Measurements from ENCODE around the gene NRROS. TPM values are rescaled to one million over a fixed set of nuclear protein-coding genes. Genes with fewer than 3 reads are reported as not detected.
A peak's percentile ranks its signal among the peaks of the same experiment; 100 is the strongest.

Gene NRROS
- total and polyA plus RNA-seq, 2 of the 13 experiments (the other 11 are each of a cell fraction or from before 2014, with no cell fraction given) = not detected

DNA sequence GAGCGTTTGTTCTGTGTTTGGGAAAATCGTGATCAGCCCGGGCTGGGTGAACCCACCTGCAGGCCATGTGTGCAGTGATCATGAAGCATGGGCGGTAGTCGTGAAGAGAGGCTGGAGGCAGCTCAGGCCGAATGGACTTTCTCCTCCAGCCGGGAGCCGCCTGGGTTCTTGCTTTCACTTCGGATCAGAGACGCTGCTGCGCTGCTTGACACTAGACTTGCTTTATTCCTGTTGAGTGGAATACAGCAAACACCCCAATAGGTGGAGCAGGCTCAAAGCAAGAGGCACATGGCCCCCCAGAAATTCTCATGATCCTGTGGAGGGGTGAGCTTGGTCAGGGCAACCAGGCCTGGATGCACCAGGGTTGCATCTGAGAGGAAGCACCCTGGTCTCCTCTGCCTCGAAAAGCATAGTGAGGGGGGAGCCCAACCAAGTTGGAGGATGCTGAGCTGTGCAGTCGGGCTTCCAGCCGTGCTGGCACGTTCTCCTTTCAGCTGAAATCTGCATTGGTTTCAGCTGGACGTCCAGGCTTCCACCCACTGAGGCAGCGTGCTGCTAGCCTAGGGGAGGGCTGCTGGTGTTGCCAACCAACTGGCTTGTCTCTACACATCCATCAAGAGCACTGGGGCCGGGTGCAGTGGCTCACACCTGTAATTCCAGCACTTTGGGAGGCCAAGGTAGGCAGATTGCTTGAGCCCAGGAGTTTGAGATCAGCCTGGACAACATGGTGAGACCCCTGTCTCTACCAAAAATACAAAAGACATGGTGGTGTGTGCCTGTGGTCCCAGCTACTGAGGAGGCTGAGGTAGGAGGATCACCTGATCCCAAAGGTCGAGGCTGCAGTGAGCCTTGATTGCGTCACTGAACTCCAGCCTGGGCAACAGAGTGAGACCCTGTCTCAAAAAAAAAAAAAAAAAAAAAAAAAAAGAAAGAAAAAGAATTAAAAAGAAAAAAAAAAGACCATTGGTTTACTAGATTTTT lies 2.8 kb upstream of the NRROS start (continued):
- TF ChIP-seq, protein P1, sequence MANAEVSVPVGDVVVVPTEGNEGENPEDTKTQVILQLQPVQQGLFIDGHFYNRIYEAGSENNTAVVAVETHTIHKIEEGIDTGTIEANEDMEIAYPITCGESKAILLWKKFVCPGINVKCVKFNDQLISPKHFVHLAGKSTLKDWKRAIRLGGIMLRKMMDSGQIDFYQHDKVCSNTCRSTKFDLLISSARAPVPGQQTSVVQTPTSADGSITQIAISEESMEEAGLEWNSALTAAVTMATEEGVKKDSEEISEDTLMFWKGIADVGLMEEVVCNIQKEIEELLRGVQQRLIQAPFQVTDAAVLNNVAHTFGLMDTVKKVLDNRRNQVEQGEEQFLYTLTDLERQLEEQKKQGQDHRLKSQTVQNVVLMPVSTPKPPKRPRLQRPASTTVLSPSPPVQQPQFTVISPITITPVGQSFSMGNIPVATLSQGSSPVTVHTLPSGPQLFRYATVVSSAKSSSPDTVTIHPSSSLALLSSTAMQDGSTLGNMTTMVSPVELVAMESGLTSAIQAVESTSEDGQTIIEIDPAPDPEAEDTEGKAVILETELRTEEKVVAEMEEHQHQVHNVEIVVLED (CRISPR knock-in tag; IDR thresholded peaks at IDR 0.05; ENCODE audit: borderline replicate concordance) = no peak
- TF ChIP-seq, protein P2, sequence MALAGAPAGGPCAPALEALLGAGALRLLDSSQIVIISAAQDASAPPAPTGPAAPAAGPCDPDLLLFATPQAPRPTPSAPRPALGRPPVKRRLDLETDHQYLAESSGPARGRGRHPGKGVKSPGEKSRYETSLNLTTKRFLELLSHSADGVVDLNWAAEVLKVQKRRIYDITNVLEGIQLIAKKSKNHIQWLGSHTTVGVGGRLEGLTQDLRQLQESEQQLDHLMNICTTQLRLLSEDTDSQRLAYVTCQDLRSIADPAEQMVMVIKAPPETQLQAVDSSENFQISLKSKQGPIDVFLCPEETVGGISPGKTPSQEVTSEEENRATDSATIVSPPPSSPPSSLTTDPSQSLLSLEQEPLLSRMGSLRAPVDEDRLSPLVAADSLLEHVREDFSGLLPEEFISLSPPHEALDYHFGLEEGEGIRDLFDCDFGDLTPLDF (CRISPR knock-in tag; IDR thresholded peaks at IDR 0.05) = no peak
- TF ChIP-seq NFYC (CRISPR knock-in tag; IDR thresholded peaks at IDR 0.05) = no peak
- no peak for TF ChIP-seq CERS6 (CRISPR knock-in tag; IDR thresholded peaks at IDR 0.05)
- no peak for TF ChIP-seq ATF7-NPFF (CRISPR knock-in tag; IDR thresholded peaks at IDR 0.05; ENCODE audit: low read depth)
- no peak for TF ChIP-seq ARNT2 (CRISPR knock-in tag; IDR thresholded peaks at IDR 0.05; ENCODE audit: low read depth)
- TF ChIP-seq ZNF121 (CRISPR knock-in tag; IDR thresholded peaks at IDR 0.05) = peak; percentile 90
- TF ChIP-seq ZFP36L1 (CRISPR knock-in tag; IDR thresholded peaks at IDR 0.05) = no peak
- no peak for TF ChIP-seq CBFB (CRISPR knock-in tag; IDR thresholded peaks at IDR 0.05)
- no peak for TF ChIP-seq MAFK (conservative IDR thresholded peaks at IDR 0.05 in 1 of 2, IDR thresholded peaks at IDR 0.05 in 1 of 2; ENCODE audit: low read length in 2 of 2)
- TF ChIP-seq ZFX (CRISPR knock-in tag; IDR thresholded peaks at IDR 0.05; ENCODE audit: low read depth) = peak; percentile 68; the same call in 1 of the 2 replicates
- TF ChIP-seq CEBPG (CRISPR knock-in tag; IDR thresholded peaks at IDR 0.05) = no peak
- TF ChIP-seq TBP (CRISPR knock-in tag; IDR thresholded peaks at IDR 0.05) = no peak
- TF ChIP-seq GATAD1 (CRISPR knock-in tag; IDR thresholded peaks at IDR 0.05) = no peak
- no peak for TF ChIP-seq ZNF782 (CRISPR knock-in tag; IDR thresholded peaks at IDR 0.05; ENCODE audit: borderline replicate concordance)
- TF ChIP-seq SUZ12 (IDR thresholded peaks at IDR 0.05; ENCODE audit: low read depth, low read length) = no peak
- no peak for TF ChIP-seq TOPORS (CRISPR knock-in tag; IDR thresholded peaks at IDR 0.05)
- no peak for TF ChIP-seq MLX (CRISPR knock-in tag; IDR thresholded peaks at IDR 0.05)
- TF ChIP-seq ZFP91 (CRISPR knock-in tag; IDR thresholded peaks at IDR 0.05; ENCODE audit: borderline replicate concordance) = peak; percentile 42; the same call in 1 of the 2 replicates
- TF ChIP-seq ZNF34 (CRISPR knock-in tag; IDR thresholded peaks at IDR 0.05; ENCODE audit: borderline replicate concordance) = no peak
- no peak for TF ChIP-seq HES4 (CRISPR knock-in tag; IDR thresholded peaks at IDR 0.05; ENCODE audit: borderline replicate concordance)
- TF ChIP-seq MTF2 (CRISPR knock-in tag; IDR thresholded peaks at IDR 0.05; ENCODE audit: borderline replicate concordance) = no peak
- TF ChIP-seq ZFP90 (CRISPR knock-in tag; IDR thresholded peaks at IDR 0.05; ENCODE audit: borderline replicate concordance) = 0 out of 2 replicates have a peak, but pooled peaks have one; percentile 24
- TF ChIP-seq DNMT3B (CRISPR knock-in tag; conservative IDR thresholded peaks at IDR 0.05) = no peak

Measured in HepG2 (cell line).